ENCODE results near the gene GRK7. TPM values are rescaled to one million over a fixed set of nuclear protein-coding genes. Genes with fewer than 3 reads are reported as not detected.
"Not testable (repeated sequence)": the region's sequence is repeated elsewhere in the genome, so short reads cannot be mapped to it uniquely, and the experiment has no call there.

Gene GRK7
- total RNA-seq, 1 donor from 2014 or later, result not detected

GRCh38 chr3:141746962-141747361, 16.2 kb upstream of the GRK7 start:
- FAIRE-seq, result no peak
- H3K4me1 ChIP-seq (ENCODE audit: insufficient read depth, low read length), result no peaks in the 10 kb centered on the region
- peaks cover 43% of the 10 kb centered on the region for H4K20me1 ChIP-seq (ENCODE audit: insufficient read depth, low read length)
- H3K9me3 Mint-ChIP-seq (ENCODE audit: unreplicated experiment), result no peaks in the 10 kb centered on the region
- H3K79me2 ChIP-seq (ENCODE audit: insufficient read depth, low read length), result peaks cover 43% of the 10 kb centered on the region
- H3K27ac ChIP-seq (ENCODE audit: low read depth, low read length), result no peak overlapping the region
- peaks cover 10% of the 10 kb centered on the region for H3K4me1 Mint-ChIP-seq (ENCODE audit: low read depth, unreplicated experiment)
- peaks cover 6% of the 10 kb centered on the region for H3K36me3 Mint-ChIP-seq (ENCODE audit: low read depth, unreplicated experiment)
- no peak overlapping the region for H3K9ac ChIP-seq (ENCODE audit: low read length)
- peaks cover 49% of the 10 kb centered on the region for H3K36me3 ChIP-seq (ENCODE audit: insufficient read depth, low read length)
- H3K4me2 ChIP-seq (ENCODE audit: low read length), result no peak overlapping the region
- H3K9me3 ChIP-seq (ENCODE audit: insufficient read depth, low read depth, low read length), result no peaks in the 10 kb centered on the region
- no peaks in the 10 kb centered on the region for H3K27me3 ChIP-seq (ENCODE audit: insufficient read depth, low read length)
- no peak overlapping the region for H2AFZ ChIP-seq (ENCODE audit: low read depth, low read length)
- no peak for DNase-seq (ENCODE audit: low read depth)
- TF ChIP-seq EZH2 (IDR thresholded peaks at IDR 0.05; ENCODE audit: insufficient read depth, low read length), result no peak
- TF ChIP-seq CTCF (IDR thresholded peaks at IDR 0.05; ENCODE audit: insufficient read depth, low read depth, low read length), result no peak
- H3K27me3 Mint-ChIP-seq (ENCODE audit: low read depth, unreplicated experiment), result no peaks in the 10 kb centered on the region
- no peak overlapping the region for H3K27ac Mint-ChIP-seq (ENCODE audit: unreplicated experiment)
- H3K4me3 Mint-ChIP-seq (ENCODE audit: unreplicated experiment), result no peak overlapping the region
- H3K4me3 ChIP-seq (ENCODE audit: insufficient read depth, low read depth, low read length), result no peak overlapping the region

GRCh38 chr3:141753399-141753798, 9.8 kb upstream of the GRK7 start:
- Histone ChIP-seq H3K4me1 (ENCODE audit: insufficient read depth, low read length) (no peaks in the 10 kb centered on the region), H3K9me3 (ENCODE audit: insufficient read depth, low read depth, low read length) (no peaks in the 10 kb centered on the region), H3K27me3 (ENCODE audit: insufficient read depth, low read length) (no peaks in the 10 kb centered on the region), H3K4me2 (ENCODE audit: low read length) (no peak overlapping the region), H3K27ac (ENCODE audit: low read depth, low read length) (no peak overlapping the region), H2AFZ (ENCODE audit: low read depth, low read length) (no peak overlapping the region), H3K9ac (ENCODE audit: low read length) (no peak overlapping the region), H3K36me3 (ENCODE audit: insufficient read depth, low read length) (peaks cover 13% of the 10 kb centered on the region), H3K4me3 (ENCODE audit: insufficient read depth, low read depth, low read length) (no peak overlapping the region), H4K20me1 (ENCODE audit: insufficient read depth, low read length) (peaks cover 13% of the 10 kb centered on the region), H3K79me2 (ENCODE audit: insufficient read depth, low read length) (no peaks in the 10 kb centered on the region)
- TF ChIP-seq CTCF (IDR thresholded peaks at IDR 0.05; ENCODE audit: insufficient read depth, low read depth, low read length), result no peak
- no peak for TF ChIP-seq EZH2 (IDR thresholded peaks at IDR 0.05; ENCODE audit: insufficient read depth, low read length)
- peaks cover 3% of the 10 kb centered on the region for H3K36me3 Mint-ChIP-seq (ENCODE audit: low read depth, unreplicated experiment)
- H3K4me3 Mint-ChIP-seq (ENCODE audit: unreplicated experiment), result no peak overlapping the region
- peaks cover 3% of the 10 kb centered on the region for H3K4me1 Mint-ChIP-seq (ENCODE audit: low read depth, unreplicated experiment)
- H3K9me3 Mint-ChIP-seq (ENCODE audit: unreplicated experiment), result no peaks in the 10 kb centered on the region
- FAIRE-seq (no peak), DNase-seq (ENCODE audit: low read depth) (no peak)
- no peak overlapping the region for H3K27ac Mint-ChIP-seq (ENCODE audit: unreplicated experiment)
- no peaks in the 10 kb centered on the region for H3K27me3 Mint-ChIP-seq (ENCODE audit: low read depth, unreplicated experiment)

- no peaks in the 10 kb centered on the region for H3K9me3 ChIP-seq (ENCODE audit: insufficient read depth, low read depth, low read length)
- Mint-ChIP-seq H3K27me3 (ENCODE audit: low read depth, unreplicated experiment) (no peaks in the 10 kb centered on the region), H3K4me1 (ENCODE audit: low read depth, unreplicated experiment) (peaks cover 3% of the 10 kb centered on the region), H3K4me3 (ENCODE audit: unreplicated experiment) (no peak overlapping the region), H3K27ac (ENCODE audit: unreplicated experiment) (no peak overlapping the region), H3K36me3 (ENCODE audit: low read depth, unreplicated experiment) (no peaks in the 10 kb centered on the region), H3K9me3 (ENCODE audit: unreplicated experiment) (no peaks in the 10 kb centered on the region)
- no peak for TF ChIP-seq EZH2 (IDR thresholded peaks at IDR 0.05; ENCODE audit: insufficient read depth, low read length)
- no peak for TF ChIP-seq CTCF (IDR thresholded peaks at IDR 0.05; ENCODE audit: insufficient read depth, low read depth, low read length)
- no peak overlapping the region for H2AFZ ChIP-seq (ENCODE audit: low read depth, low read length)
- H3K9ac ChIP-seq (ENCODE audit: low read length), result no peak overlapping the region
- H3K27ac ChIP-seq (ENCODE audit: low read depth, low read length), result no peak overlapping the region
- no peaks in the 10 kb centered on the region for H3K79me2 ChIP-seq (ENCODE audit: insufficient read depth, low read length)
- H3K36me3 ChIP-seq (ENCODE audit: insufficient read depth, low read length), result peaks cover 13% of the 10 kb centered on the region
- H3K4me3 ChIP-seq (ENCODE audit: insufficient read depth, low read depth, low read length), result no peak overlapping the region
- H4K20me1 ChIP-seq (ENCODE audit: insufficient read depth, low read length), result peaks cover 13% of the 10 kb centered on the region
- no peaks in the 10 kb centered on the region for H3K27me3 ChIP-seq (ENCODE audit: insufficient read depth, low read length)
- no peak overlapping the region for H3K4me2 ChIP-seq (ENCODE audit: low read length)
- H3K4me1 ChIP-seq (ENCODE audit: insufficient read depth, low read length), result no peaks in the 10 kb centered on the region
- FAIRE-seq, result no peak
- no peak for DNase-seq (ENCODE audit: low read depth)
Measured at GRCh38 chr3:141754032-141754431, 9.2 kb upstream of the GRK7 start.

GRCh38 chr3:141762552-141762951, 656 bp upstream of the GRK7 start:
- H3K4me1 ChIP-seq (ENCODE audit: insufficient read depth, low read length); DNase-seq (ENCODE audit: low read depth); H2AFZ ChIP-seq (ENCODE audit: low read depth, low read length); H3K27me3 ChIP-seq (ENCODE audit: insufficient read depth, low read length); H3K36me3 Mint-ChIP-seq (ENCODE audit: low read depth, unreplicated experiment); H3K4me1 Mint-ChIP-seq (ENCODE audit: low read depth, unreplicated experiment); H3K9me3 Mint-ChIP-seq (ENCODE audit: unreplicated experiment); H3K27me3 Mint-ChIP-seq (ENCODE audit: low read depth, unreplicated experiment); H3K4me3 ChIP-seq (ENCODE audit: insufficient read depth, low read depth, low read length); H3K27ac ChIP-seq (ENCODE audit: low read depth, low read length); H3K4me2 ChIP-seq (ENCODE audit: low read length); H3K4me3 Mint-ChIP-seq (ENCODE audit: unreplicated experiment); H3K79me2 ChIP-seq (ENCODE audit: insufficient read depth, low read length); H3K36me3 ChIP-seq (ENCODE audit: insufficient read depth, low read length); H3K9me3 ChIP-seq (ENCODE audit: insufficient read depth, low read depth, low read length); H3K27ac Mint-ChIP-seq (ENCODE audit: unreplicated experiment); H3K9ac ChIP-seq (ENCODE audit: low read length); H4K20me1 ChIP-seq (ENCODE audit: insufficient read depth, low read length); FAIRE-seq: not testable (repeated sequence)
